C4-2B (cell line): ENCODE measurements around the gene TMEM156.

Experiments used
- ZFX ChIP-seq: fragments of 450-650 bp; IDR thresholded peaks from 2 replicates; pipeline ENCODE4 v1.6.1; 2017
- TF ChIP-seq, protein P1 (sequence below): fragments of 450-650 bp; conservative IDR thresholded peaks from 2 replicates; pipeline ENCODE4 v1.5.1; 2017; ENCODE audit warnings: mild to moderate bottlenecking

DNA sequence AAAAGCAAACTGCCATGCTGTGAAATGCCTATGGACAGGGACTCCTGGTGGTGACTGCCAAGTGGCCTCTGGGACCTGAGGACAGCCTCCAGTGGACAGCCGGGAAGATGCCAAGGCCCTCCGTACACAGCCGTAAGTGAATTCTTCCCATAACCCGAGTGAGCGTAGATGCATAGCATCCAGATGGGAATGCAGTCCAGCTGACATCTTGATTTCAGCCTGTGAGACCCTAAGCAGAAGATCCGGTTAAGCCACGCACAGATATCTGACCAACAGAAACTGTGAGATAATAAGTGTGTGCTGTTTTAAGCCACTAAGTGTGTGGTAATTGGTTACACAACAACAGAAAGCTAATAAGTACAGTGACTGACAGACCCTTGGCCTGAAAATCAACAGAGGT, 55.9 kb downstream of the TMEM156 start:
- TF ChIP-seq, protein P1, sequence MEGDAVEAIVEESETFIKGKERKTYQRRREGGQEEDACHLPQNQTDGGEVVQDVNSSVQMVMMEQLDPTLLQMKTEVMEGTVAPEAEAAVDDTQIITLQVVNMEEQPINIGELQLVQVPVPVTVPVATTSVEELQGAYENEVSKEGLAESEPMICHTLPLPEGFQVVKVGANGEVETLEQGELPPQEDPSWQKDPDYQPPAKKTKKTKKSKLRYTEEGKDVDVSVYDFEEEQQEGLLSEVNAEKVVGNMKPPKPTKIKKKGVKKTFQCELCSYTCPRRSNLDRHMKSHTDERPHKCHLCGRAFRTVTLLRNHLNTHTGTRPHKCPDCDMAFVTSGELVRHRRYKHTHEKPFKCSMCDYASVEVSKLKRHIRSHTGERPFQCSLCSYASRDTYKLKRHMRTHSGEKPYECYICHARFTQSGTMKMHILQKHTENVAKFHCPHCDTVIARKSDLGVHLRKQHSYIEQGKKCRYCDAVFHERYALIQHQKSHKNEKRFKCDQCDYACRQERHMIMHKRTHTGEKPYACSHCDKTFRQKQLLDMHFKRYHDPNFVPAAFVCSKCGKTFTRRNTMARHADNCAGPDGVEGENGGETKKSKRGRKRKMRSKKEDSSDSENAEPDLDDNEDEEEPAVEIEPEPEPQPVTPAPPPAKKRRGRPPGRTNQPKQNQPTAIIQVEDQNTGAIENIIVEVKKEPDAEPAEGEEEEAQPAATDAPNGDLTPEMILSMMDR, result no peak
- TF ChIP-seq ZFX, result no peak
